ENCODE results near the gene NME9.

The NME9 gene

GRCh38 chr3:138263104-138263503, 66.5 kb downstream of the NME9 start:
- Histone ChIP-seq H3K4me2 (ENCODE audit: low read length) (no peak overlapping the region), H3K9ac (ENCODE audit: low read depth, low read length) (no peak overlapping the region), H3K4me1 (ENCODE audit: control insufficient read depth, insufficient read depth, low read length) (no peaks in the 10 kb centered on the region), H3K27me3 (ENCODE audit: control insufficient read depth, insufficient read depth, low read length) (no peaks in the 10 kb centered on the region), H3K9me3 (replicated peaks; ENCODE audit: low read length) (no peaks in the 10 kb centered on the region), H3K36me3 (ENCODE audit: insufficient read depth, low read length) (peaks cover 50% of the 10 kb centered on the region), H3K4me3 (ENCODE audit: low read length) (no peak overlapping the region)

DNA sequence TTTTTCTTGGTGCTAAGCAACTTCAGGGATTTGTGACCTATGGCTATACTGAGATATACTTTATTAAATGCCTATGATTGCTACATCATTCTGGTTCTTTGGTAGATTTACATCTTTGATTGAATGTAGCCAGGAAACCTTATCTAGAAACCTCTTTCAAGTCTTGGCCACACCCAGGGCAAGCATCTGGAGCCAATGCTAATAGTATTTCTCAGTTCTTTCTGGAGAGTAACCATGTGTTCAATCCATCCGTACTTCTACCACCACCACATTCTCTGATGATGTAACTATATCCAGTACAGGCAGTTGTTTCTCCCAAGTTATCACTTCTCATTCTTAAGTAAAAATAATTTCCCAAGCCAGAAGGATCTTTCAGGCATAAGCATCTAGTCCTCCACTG, 69.0 kb downstream of the NME9 start:
- Histone ChIP-seq H3K4me2 (ENCODE audit: low read length) (no peak overlapping the region), H3K4me3 (ENCODE audit: low read length) (no peak overlapping the region), H3K4me1 (ENCODE audit: control insufficient read depth, insufficient read depth, low read length) (peaks cover 5% of the 10 kb centered on the region), H3K9ac (ENCODE audit: low read depth, low read length) (no peak overlapping the region), H3K9me3 (replicated peaks; ENCODE audit: low read length) (no peaks in the 10 kb centered on the region), H3K36me3 (ENCODE audit: insufficient read depth, low read length) (peaks cover 37% of the 10 kb centered on the region), H3K27me3 (ENCODE audit: control insufficient read depth, insufficient read depth, low read length) (no peaks in the 10 kb centered on the region)

DNA sequence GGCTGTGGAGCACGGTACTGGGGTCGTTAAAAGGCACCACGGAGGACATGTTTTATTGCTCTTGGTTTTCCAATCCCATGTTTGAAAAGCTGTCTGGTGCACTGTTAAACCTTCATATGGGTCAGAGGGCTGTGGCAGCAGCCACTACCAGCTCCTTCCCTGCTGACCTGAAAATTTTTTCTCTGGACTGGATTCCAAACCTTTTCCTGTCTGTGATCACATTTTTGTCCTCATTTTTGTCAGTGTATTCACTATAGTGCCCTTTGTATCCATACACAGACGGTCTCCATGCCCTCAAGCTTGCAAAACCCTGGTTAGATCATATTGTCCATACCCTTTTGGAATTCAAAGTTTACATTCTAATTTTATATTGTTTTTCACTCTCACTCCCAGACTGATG, 70.5 kb downstream of the NME9 start:
- Histone ChIP-seq H3K36me3 (ENCODE audit: insufficient read depth, low read length) (peaks cover 30% of the 10 kb centered on the region), H3K9me3 (replicated peaks; ENCODE audit: low read length) (no peaks in the 10 kb centered on the region), H3K4me1 (ENCODE audit: control insufficient read depth, insufficient read depth, low read length) (peaks cover 9% of the 10 kb centered on the region), H3K4me3 (ENCODE audit: low read length) (no peak overlapping the region), H3K27me3 (ENCODE audit: control insufficient read depth, insufficient read depth, low read length) (no peaks in the 10 kb centered on the region), H3K9ac (ENCODE audit: low read depth, low read length) (no peak overlapping the region), H3K4me2 (ENCODE audit: low read length) (no peak overlapping the region)

GRCh38 chr3:138257986-138258385, 71.7 kb downstream of the NME9 start:
- Histone ChIP-seq H3K4me2 (ENCODE audit: low read length) (no peak overlapping the region), H3K36me3 (ENCODE audit: insufficient read depth, low read length) (peaks cover 20% of the 10 kb centered on the region), H3K4me3 (ENCODE audit: low read length) (no peak overlapping the region), H3K9ac (ENCODE audit: low read depth, low read length) (no peak overlapping the region), H3K4me1 (ENCODE audit: control insufficient read depth, insufficient read depth, low read length) (peaks cover 9% of the 10 kb centered on the region), H3K27me3 (ENCODE audit: control insufficient read depth, insufficient read depth, low read length) (no peaks in the 10 kb centered on the region), H3K9me3 (replicated peaks; ENCODE audit: low read length) (no peaks in the 10 kb centered on the region)

- Histone ChIP-seq H3K4me1 (ENCODE audit: control insufficient read depth, insufficient read depth, low read length) (peaks cover 9% of the 10 kb centered on the region), H3K9ac (ENCODE audit: low read depth, low read length) (no peak overlapping the region), H3K4me2 (ENCODE audit: low read length) (no peak overlapping the region), H3K27me3 (ENCODE audit: control insufficient read depth, insufficient read depth, low read length) (no peaks in the 10 kb centered on the region), H3K36me3 (ENCODE audit: insufficient read depth, low read length) (peaks cover 19% of the 10 kb centered on the region), H3K9me3 (replicated peaks; ENCODE audit: low read length) (no peaks in the 10 kb centered on the region), H3K4me3 (ENCODE audit: low read length) (no peak overlapping the region)
These were observed 73.6 kb downstream of the NME9 start for GRCh38 chr3:138256022-138256421.

DNA sequence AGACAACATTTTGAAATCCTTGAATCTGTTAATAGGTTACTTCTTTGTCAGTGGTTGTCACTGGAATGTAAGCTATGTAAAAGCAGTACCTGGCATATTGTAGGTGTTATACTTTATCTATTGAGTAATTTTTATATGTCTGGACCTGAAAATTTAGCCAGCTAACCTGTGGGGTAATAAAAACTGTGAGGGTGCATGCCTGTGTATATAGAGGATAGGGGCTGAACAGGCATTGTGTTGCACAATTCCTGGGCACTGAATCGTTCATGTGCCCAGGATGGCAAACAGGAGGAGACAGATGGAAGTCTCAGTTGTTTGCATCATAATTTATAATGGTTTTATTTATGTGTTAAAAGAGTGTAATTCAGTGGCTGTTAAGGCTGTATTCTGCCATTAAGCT, 75.4 kb downstream of the NME9 start:
- Histone ChIP-seq H3K4me3 (ENCODE audit: low read length) (no peak overlapping the region), H3K27me3 (ENCODE audit: control insufficient read depth, insufficient read depth, low read length) (no peaks in the 10 kb centered on the region), H3K36me3 (ENCODE audit: insufficient read depth, low read length) (peaks cover 13% of the 10 kb centered on the region), H3K9ac (ENCODE audit: low read depth, low read length) (no peak overlapping the region), H3K4me2 (ENCODE audit: low read length) (no peak overlapping the region), H3K4me1 (ENCODE audit: control insufficient read depth, insufficient read depth, low read length) (peaks cover 9% of the 10 kb centered on the region), H3K9me3 (replicated peaks; ENCODE audit: low read length) (no peaks in the 10 kb centered on the region)

GRCh38 chr3:138253609-138254008, 76.0 kb downstream of the NME9 start:
- Histone ChIP-seq H3K27me3 (ENCODE audit: control insufficient read depth, insufficient read depth, low read length) (no peaks in the 10 kb centered on the region), H3K4me1 (ENCODE audit: control insufficient read depth, insufficient read depth, low read length) (peaks cover 9% of the 10 kb centered on the region), H3K4me3 (ENCODE audit: low read length) (no peak overlapping the region), H3K9ac (ENCODE audit: low read depth, low read length) (no peak overlapping the region), H3K9me3 (replicated peaks; ENCODE audit: low read length) (no peaks in the 10 kb centered on the region), H3K36me3 (ENCODE audit: insufficient read depth, low read length) (peaks cover 15% of the 10 kb centered on the region), H3K4me2 (ENCODE audit: low read length) (no peak overlapping the region)
